Measurements from ENCODE around the gene SMPDL3A. TPM values are rescaled to one million over a fixed set of nuclear protein-coding genes. Genes with fewer than 3 reads are reported as not detected.

Gene SMPDL3A
- total RNA-seq, 4 donors from 2014 or later: 6.6 to 14.9 (median 7.4) TPM

DNA sequence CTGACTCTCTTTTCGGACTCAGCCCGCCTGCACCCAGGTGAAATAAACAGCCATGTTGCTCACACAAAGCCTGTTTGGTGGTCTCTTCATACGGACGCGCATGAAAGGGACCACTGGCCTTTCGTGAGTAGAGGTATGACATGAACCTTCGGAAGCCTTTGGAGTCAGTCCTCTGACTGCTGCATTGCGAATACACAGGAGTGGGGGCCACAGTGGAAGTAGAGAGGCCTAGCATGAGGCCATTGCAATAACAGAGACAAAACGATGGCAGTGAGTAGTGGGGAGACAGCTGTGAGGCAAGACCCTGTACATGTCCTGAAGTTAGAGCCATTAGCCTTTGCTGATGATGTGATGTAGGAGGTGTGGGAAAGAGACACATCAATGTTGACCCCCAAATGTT is 56.4 kb downstream of the SMPDL3A start:
- TF ChIP-seq EP300 (IDR thresholded peaks at IDR 0.05): no peak
- TF ChIP-seq POLR2A (IDR thresholded peaks at IDR 0.05; ENCODE audit: low read depth): no peak
- TF ChIP-seq POLR2AphosphoS5 (IDR thresholded peaks at IDR 0.05): no peak
- TF ChIP-seq, protein P1, sequence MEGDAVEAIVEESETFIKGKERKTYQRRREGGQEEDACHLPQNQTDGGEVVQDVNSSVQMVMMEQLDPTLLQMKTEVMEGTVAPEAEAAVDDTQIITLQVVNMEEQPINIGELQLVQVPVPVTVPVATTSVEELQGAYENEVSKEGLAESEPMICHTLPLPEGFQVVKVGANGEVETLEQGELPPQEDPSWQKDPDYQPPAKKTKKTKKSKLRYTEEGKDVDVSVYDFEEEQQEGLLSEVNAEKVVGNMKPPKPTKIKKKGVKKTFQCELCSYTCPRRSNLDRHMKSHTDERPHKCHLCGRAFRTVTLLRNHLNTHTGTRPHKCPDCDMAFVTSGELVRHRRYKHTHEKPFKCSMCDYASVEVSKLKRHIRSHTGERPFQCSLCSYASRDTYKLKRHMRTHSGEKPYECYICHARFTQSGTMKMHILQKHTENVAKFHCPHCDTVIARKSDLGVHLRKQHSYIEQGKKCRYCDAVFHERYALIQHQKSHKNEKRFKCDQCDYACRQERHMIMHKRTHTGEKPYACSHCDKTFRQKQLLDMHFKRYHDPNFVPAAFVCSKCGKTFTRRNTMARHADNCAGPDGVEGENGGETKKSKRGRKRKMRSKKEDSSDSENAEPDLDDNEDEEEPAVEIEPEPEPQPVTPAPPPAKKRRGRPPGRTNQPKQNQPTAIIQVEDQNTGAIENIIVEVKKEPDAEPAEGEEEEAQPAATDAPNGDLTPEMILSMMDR (IDR thresholded peaks at IDR 0.05): no peak
- Histone ChIP-seq H3K4me1 (no peaks in the 10 kb centered on the region), H3K4me3 (no peak overlapping the region), H3K27me3 (no peaks in the 10 kb centered on the region), H3K27ac (replicated peaks in 1 of 4) (no peak overlapping the region), H3K36me3 (no peaks in the 10 kb centered on the region), H3K9me3 (no peaks in the 10 kb centered on the region)
- 96% methylated on average over 9 of the region's 9 CpGs for WGBS
- intact Hi-C loops (cut with DNase I): no loop called here
- no peak for DNase-seq (ENCODE audit: extremely low spot score)

DNA sequence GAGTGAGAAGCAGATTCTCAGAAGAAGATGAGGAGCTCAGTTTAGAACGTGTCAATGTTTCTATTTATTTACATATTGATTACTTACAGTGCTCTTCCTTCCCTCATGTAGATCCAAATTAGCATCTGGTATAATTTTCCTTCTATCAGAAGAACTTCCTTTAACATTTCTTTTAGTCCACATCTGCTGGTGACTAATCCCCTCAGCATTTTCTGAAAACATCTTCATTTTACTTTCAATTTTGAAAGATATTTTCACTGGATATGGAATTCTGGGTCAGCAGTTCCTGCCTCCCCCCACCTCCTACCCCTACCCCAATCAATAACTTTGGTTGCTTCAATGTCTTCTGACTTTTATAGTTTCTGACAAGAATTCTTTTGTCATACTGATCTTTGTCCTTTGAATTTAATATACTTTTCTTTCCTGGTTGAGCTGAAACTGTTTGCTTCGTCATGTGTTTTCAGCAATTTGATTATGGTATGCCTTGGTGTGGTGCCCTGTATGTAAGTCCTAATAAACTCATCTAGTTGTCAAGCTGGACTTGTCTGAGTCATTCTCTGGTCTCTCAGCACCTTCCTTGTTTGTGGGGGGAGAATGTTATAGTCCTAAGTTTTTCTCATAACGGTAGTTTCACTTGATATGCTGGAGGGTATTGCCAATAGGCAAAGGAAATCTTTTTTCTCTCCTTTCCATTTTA is 57.0 kb downstream of the SMPDL3A start:
- no peaks in the 10 kb centered on the region for H3K27me3 ChIP-seq
- H3K27ac ChIP-seq (replicated peaks in 1 of 4): no peak overlapping the region
- H3K4me3 ChIP-seq: no peak overlapping the region
- no peak for TF ChIP-seq POLR2AphosphoS5 (IDR thresholded peaks at IDR 0.05)
- no peak for TF ChIP-seq EP300 (IDR thresholded peaks at IDR 0.05)
- TF ChIP-seq, protein P1 (IDR thresholded peaks at IDR 0.05): no peak
- no peak for TF ChIP-seq POLR2A (IDR thresholded peaks at IDR 0.05; ENCODE audit: low read depth)
- H3K9me3 ChIP-seq: no peaks in the 10 kb centered on the region
- H3K36me3 ChIP-seq: no peaks in the 10 kb centered on the region
- intact Hi-C loops (cut with DNase I): no loop called here
- 74% methylated on average over 3 of the region's 3 CpGs for WGBS
- no peaks in the 10 kb centered on the region for H3K4me1 ChIP-seq
- no peak for DNase-seq (ENCODE audit: extremely low spot score)

DNA sequence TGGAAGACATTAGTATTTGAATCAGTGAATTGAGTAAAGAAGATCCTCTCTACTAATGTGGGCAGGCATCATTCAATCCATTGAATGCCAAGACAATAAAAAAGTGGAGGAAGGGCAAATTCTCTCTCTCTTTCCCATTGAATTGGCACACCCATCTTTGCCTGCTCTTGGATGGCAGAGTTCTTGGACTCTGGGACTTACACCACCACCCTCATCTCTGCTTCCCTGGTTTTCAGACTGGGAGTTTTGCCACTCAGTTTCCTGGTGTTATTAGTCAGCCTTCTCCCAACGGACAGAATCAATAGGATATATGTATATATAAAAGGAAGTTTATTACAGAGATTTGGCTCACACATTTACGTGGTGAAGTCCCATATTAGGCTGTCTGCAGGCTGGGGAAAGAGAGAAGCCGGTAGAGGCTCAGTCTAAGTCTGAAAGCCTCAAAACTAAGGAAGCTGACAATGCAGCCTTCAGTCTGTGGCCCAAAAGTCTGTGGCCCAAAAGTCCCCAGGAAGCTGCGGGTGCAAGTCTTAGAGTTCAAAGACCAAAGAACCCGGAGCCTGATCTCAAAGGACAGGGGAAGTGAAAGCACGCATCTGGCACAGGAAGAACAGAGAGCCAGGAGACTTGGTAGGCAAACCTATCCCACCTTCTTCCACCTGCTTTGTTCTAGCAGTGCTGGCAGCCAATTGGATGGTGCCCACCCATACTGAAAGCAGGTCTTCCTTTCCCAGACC is 64.4 kb downstream of the SMPDL3A start:
- DNase-seq (ENCODE audit: extremely low spot score): no peak
- Histone ChIP-seq H3K27ac (replicated peaks in 1 of 4) (no peak overlapping the region), H3K4me1 (no peaks in the 10 kb centered on the region), H3K36me3 (no peaks in the 10 kb centered on the region), H3K9me3 (no peaks in the 10 kb centered on the region), H3K4me3 (no peak overlapping the region), H3K27me3 (no peaks in the 10 kb centered on the region)
- TF ChIP-seq POLR2A (IDR thresholded peaks at IDR 0.05; ENCODE audit: low read depth): no peak
- no peak for TF ChIP-seq EP300 (IDR thresholded peaks at IDR 0.05)
- TF ChIP-seq POLR2AphosphoS5 (IDR thresholded peaks at IDR 0.05): no peak
- TF ChIP-seq, protein P1 (IDR thresholded peaks at IDR 0.05): no peak
- intact Hi-C loops (cut with DNase I): no loop called here
- WGBS: 68% methylated on average over 6 of the region's 6 CpGs

Small RNA genes within 50 kb of the gene (small RNA-seq; reads per million reads assigned to genes)
- gene RN7SL564P: 0 reads per million in 3 donors

Other genes with a start within 250 kb of the SMPDL3A start
- 1 to 10 TPM in 2 of 4 donors, not detected in 2; 1.2 to 2.2 TPM for gene PKIB, start 178.9 kb upstream of the SMPDL3A start, total RNA-seq
- gene FABP7, start 9.5 kb upstream of the SMPDL3A start, total RNA-seq: not detected
- gene CLVS2, start 207.0 kb downstream of the SMPDL3A start, total RNA-seq: under 1 TPM; under 0.01 to 0.33 (median 0.12) TPM

All from esophagus muscularis mucosa (tissue), 4 donors.